Common myeloid progenitor, CD34-positive (primary cell): ENCODE data around the gene MAP3K8.

Experiments
- CTCF ChIA-PET: fragments of 350-600 bp; sonication (Branson Sonifier 250); formaldehyde crosslinking; loops from one replicate; lab custom pipeline; 2021; ENCODE audit warnings: antibody characterized with exemption; lab: Charles Lee
- POLR2A ChIA-PET: fragments of 350-600 bp; sonication (Branson Sonifier 250); formaldehyde crosslinking; loops from one replicate; lab custom pipeline; 2021; ENCODE audit warnings: antibody characterized with exemption; lab: Charles Lee
- DNase-seq, 3 donors: peaks; one replicate each; pipeline versions ENCODE4 v3.0.0 to v3.0.0-alpha.2; 2013
- H3K27ac ChIP-seq, 2 experiments: 1 replicate in 1 of 2; 2 replicates in 1 of 2; pipeline ENCODE4 v1.7.0; 2013; ENCODE audit warnings: inconsistent platforms in 2 of 2, low read length in 2 of 2, mild to moderate bottlenecking in 2 of 2, low read depth in 1 of 2, moderate library complexity in 1 of 2; ENCODE audit not compliant: severe bottlenecking in 2 of 2, insufficient read depth in 1 of 2, poor library complexity in 1 of 2
- H3K27me3 ChIP-seq, 5 experiments: replicated peaks in 2 of 5; 1 replicate in 3 of 5; 2 replicates in 2 of 5; pipeline versions ENCODE4 v1.6.1 to v1.7.0; 2013; ENCODE audit warnings: low read length in 4 of 5, mild to moderate bottlenecking in 2 of 5, moderate library complexity in 2 of 5, inconsistent platforms in 1 of 5; ENCODE audit not compliant: insufficient read depth in 5 of 5, control insufficient read depth in 4 of 5
- H3K36me3 ChIP-seq, 4 experiments: 1 replicate in 2 of 4; 2 replicates in 2 of 4; pipeline versions ENCODE4 v1.6.1 to v1.7.0; 2013; ENCODE audit warnings: low read length in 3 of 4, control low read depth in 1 of 4, mild to moderate bottlenecking in 1 of 4; ENCODE audit not compliant: control insufficient read depth in 4 of 4, insufficient read depth in 4 of 4
- H3K4me1 ChIP-seq, 4 experiments: 1 replicate in 3 of 4; 2 replicates in 1 of 4; pipeline versions ENCODE4 v1.6.1 to v1.7.1; 2013; ENCODE audit warnings: low read length in 3 of 4, mild to moderate bottlenecking in 3 of 4, control low read depth in 1 of 4, inconsistent platforms in 1 of 4, moderate library complexity in 1 of 4; ENCODE audit not compliant: control insufficient read depth in 4 of 4, insufficient read depth in 4 of 4; ENCODE audit errors: control extremely low read depth in 1 of 4
- H3K4me3 ChIP-seq, 7 experiments: 1 replicate in 4 of 7; 2 replicates in 3 of 7; pipeline versions ENCODE4 v1.5.1 to v1.7.0; 2013; ENCODE audit warnings: mild to moderate bottlenecking in 7 of 7, low read length in 6 of 7, moderate library complexity in 6 of 7, inconsistent platforms in 2 of 7, low read depth in 2 of 7, control low read depth in 1 of 7; ENCODE audit not compliant: insufficient read depth in 4 of 7, control insufficient read depth in 1 of 7; ENCODE audit errors: extremely low read depth in 1 of 7
- H3K9me3 ChIP-seq, 5 experiments: 1 replicate in 4 of 5; 2 replicates in 1 of 5; pipeline versions ENCODE4 v1.6.1 to v1.7.1; 2013; ENCODE audit warnings: low read length in 4 of 5, mild to moderate bottlenecking in 2 of 5, inconsistent platforms in 1 of 5, low read depth in 1 of 5, moderate library complexity in 1 of 5; ENCODE audit not compliant: control insufficient read depth in 4 of 5, insufficient read depth in 2 of 5; ENCODE audit errors: control extremely low read depth in 1 of 5
- WGBS: methylation state at CpG from one replicate; pipeline ENCODE4 v1.1.5; 2013; ENCODE audit not compliant: insufficient coverage; 5-methylcytosine and 5-hydroxymethylcytosine counted together

MAP3K8 gene

DNA sequence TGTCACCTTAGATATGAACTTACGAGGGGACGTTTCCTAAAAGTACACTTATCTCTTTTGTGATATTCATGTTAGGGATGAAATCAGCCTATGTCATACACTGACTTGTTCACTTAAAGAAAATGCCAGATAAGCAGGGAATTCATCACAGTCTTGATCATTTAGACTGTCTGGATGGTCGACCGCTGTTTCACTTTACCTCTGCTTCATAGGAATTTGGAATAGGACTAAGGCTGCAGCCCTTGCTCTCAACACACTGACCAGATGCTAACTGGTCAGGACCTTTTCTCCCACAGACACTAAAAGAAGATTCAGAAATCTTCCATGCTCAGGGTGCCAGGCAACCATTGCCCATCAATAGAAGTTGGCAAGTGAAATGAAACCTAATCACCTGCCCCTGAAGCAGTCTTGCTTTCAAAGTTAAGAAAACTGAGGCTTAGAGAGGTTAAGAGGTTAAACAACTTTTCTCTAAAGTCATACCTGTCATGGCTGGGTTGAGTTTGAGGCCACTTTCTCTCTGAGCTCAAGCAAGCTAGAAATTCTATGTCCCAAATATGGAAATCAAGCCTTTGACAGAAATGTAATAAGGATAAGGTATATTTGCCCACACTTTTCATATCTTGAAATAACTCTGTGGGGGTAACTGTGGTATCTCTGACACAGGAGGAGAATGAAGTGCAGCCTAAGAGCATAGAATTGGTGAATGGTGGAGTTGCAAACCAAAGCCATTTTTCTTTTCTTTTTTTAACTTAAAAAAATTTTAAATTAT lies 77.1 kb downstream of the MAP3K8 start:
- peaks cover 4 to 14% (median 7%) of the 10 kb centered on the region in 4 experiments for H3K4me1 ChIP-seq
- no peaks in the 10 kb centered on the region for H3K36me3 ChIP-seq
- ChIA-PET CTCF (interaction anchor here (1.0 kb wide), 1 partner anchor 95 kb away, joined by 3 read pairs; no protein-coding TSS in a partner anchor), POLR2A (no interaction called here)
- 100% methylated on average over 2 of the region's 4 CpGs for WGBS
- no peak for DNase-seq
- H3K9me3 ChIP-seq, result no peaks in the 10 kb centered on the region
- no peak overlapping the region for H3K27ac ChIP-seq
- H3K4me3 ChIP-seq, result no peak overlapping the region
- H3K27me3 ChIP-seq, result no peaks in the 10 kb centered on the region
